ENCODE measurements around the gene MCEMP1. TPM values are rescaled to one million over a fixed set of nuclear protein-coding genes. Genes with fewer than 3 reads are reported as not detected.

Gene MCEMP1
- polyA plus RNA-seq, 1 donor from 2014 or later, result not detected

DNA sequence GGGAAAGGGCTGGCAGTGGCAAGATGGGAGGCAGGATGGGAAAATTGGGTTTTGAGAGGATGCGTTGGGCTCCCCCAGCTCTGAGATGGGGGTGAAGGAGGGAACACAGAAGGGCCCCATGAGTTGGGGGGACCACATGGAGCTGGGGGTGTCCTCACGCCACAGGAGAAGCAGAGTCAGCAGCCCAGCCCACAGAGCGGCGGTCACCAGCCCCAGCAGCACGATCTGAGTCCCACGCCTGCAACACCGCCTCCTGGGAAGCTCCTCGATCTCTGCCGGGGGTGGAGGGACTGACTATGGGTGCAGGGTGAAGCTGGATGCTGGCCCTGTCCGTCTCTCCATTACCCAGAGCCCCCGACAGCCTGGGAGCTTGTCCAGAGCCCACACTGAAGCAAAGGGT is 21.7 kb downstream of the MCEMP1 start:
- no peak overlapping the region for H3K4me3 ChIP-seq (ENCODE audit: low read length)

DNA sequence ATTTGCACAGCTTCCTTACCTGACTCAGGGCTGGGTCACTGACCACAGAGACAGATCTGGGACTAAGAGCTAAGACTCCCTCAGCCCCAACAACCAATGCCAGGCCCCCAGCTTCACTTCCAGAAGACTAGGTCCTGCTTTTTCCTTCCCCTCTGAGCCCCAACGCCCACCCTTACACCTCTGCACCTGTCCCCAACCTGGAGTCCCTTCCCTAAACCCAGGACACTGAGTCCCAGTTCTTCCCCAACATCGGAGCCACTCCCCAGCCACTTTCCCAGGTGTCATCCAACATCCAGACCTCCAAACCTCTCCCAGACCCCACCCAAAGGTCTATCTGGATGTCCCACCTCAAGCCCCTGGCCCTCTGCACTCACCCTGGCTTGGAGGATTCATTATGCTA is 22.1 kb downstream of the MCEMP1 start:
- no peaks in the 10 kb centered on the region for H3K9me2 ChIP-seq (ENCODE audit: insufficient read depth, low read length)
- H3K36me3 ChIP-seq (ENCODE audit: insufficient read depth, low read length), result no peaks in the 10 kb centered on the region
- no peaks in the 10 kb centered on the region for H3K79me2 ChIP-seq (replicated peaks; ENCODE audit: insufficient read depth, low read length)
- H3K9ac ChIP-seq (ENCODE audit: low read length), result no peak overlapping the region
- H3K27me3 ChIP-seq (ENCODE audit: insufficient read depth, low read depth, low read length), result no peaks in the 10 kb centered on the region
- no peaks in the 10 kb centered on the region for H3F3A ChIP-seq (ENCODE audit: insufficient read depth, low read length, poor library complexity, severe bottlenecking)
- H3K27ac ChIP-seq (ENCODE audit: low read length), result no peak overlapping the region
- H3K9me3 ChIP-seq (ENCODE audit: low read length), result no peaks in the 10 kb centered on the region
- H3K4me3 ChIP-seq (ENCODE audit: low read length), result no peak overlapping the region
- TF ChIP-seq, protein P1, sequence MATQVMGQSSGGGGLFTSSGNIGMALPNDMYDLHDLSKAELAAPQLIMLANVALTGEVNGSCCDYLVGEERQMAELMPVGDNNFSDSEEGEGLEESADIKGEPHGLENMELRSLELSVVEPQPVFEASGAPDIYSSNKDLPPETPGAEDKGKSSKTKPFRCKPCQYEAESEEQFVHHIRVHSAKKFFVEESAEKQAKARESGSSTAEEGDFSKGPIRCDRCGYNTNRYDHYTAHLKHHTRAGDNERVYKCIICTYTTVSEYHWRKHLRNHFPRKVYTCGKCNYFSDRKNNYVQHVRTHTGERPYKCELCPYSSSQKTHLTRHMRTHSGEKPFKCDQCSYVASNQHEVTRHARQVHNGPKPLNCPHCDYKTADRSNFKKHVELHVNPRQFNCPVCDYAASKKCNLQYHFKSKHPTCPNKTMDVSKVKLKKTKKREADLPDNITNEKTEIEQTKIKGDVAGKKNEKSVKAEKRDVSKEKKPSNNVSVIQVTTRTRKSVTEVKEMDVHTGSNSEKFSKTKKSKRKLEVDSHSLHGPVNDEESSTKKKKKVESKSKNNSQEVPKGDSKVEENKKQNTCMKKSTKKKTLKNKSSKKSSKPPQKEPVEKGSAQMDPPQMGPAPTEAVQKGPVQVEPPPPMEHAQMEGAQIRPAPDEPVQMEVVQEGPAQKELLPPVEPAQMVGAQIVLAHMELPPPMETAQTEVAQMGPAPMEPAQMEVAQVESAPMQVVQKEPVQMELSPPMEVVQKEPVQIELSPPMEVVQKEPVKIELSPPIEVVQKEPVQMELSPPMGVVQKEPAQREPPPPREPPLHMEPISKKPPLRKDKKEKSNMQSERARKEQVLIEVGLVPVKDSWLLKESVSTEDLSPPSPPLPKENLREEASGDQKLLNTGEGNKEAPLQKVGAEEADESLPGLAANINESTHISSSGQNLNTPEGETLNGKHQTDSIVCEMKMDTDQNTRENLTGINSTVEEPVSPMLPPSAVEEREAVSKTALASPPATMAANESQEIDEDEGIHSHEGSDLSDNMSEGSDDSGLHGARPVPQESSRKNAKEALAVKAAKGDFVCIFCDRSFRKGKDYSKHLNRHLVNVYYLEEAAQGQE (IDR thresholded peaks at IDR 0.05; ENCODE audit: borderline replicate concordance), result no peak
- TF ChIP-seq SMC3 (conservative IDR thresholded peaks at IDR 0.05; ENCODE audit: poor library complexity) (no peak), EP300 (conservative IDR thresholded peaks at IDR 0.05; ENCODE audit: poor library complexity, severe bottlenecking) (no peak)
- H3K4me2 ChIP-seq (ENCODE audit: low read length), result no peak overlapping the region
- H4K20me1 ChIP-seq (ENCODE audit: insufficient read depth), result no peaks in the 10 kb centered on the region
- H2AFZ ChIP-seq (ENCODE audit: low read depth, low read length), result no peak overlapping the region

More for the DNA sequence above, 21.7 kb downstream of the MCEMP1 start:
- no peak overlapping the region for H3K9ac ChIP-seq (ENCODE audit: low read length)
- no peaks in the 10 kb centered on the region for H3K9me3 ChIP-seq (ENCODE audit: low read length)
- H2AFZ ChIP-seq (ENCODE audit: low read depth, low read length), result no peak overlapping the region
- no peaks in the 10 kb centered on the region for H3K9me2 ChIP-seq (ENCODE audit: insufficient read depth, low read length)
- H4K20me1 ChIP-seq (ENCODE audit: insufficient read depth), result no peaks in the 10 kb centered on the region
- no peaks in the 10 kb centered on the region for H3F3A ChIP-seq (ENCODE audit: insufficient read depth, low read length, poor library complexity, severe bottlenecking)
- no peaks in the 10 kb centered on the region for H3K36me3 ChIP-seq (ENCODE audit: insufficient read depth, low read length)
- no peak overlapping the region for H3K4me2 ChIP-seq (ENCODE audit: low read length)
- no peaks in the 10 kb centered on the region for H3K79me2 ChIP-seq (replicated peaks; ENCODE audit: insufficient read depth, low read length)
- TF ChIP-seq SMC3 (conservative IDR thresholded peaks at IDR 0.05; ENCODE audit: poor library complexity), result no peak
- TF ChIP-seq, protein P1 (IDR thresholded peaks at IDR 0.05; ENCODE audit: borderline replicate concordance), result no peak
- no peak for TF ChIP-seq POLR2AphosphoS5 (IDR thresholded peaks at IDR 0.05)
- TF ChIP-seq TAF1 (IDR thresholded peaks at IDR 0.05; ENCODE audit: low read depth), result no peak
- no peak for TF ChIP-seq RAD21 (conservative IDR thresholded peaks at IDR 0.05)
- no peak for TF ChIP-seq EZH2 (IDR thresholded peaks at IDR 0.05; ENCODE audit: borderline replicate concordance, insufficient read depth, low read length, poor library complexity, severe bottlenecking)
- TF ChIP-seq EP300 (conservative IDR thresholded peaks at IDR 0.05; ENCODE audit: poor library complexity, severe bottlenecking), result no peak
- TF ChIP-seq, protein P2, sequence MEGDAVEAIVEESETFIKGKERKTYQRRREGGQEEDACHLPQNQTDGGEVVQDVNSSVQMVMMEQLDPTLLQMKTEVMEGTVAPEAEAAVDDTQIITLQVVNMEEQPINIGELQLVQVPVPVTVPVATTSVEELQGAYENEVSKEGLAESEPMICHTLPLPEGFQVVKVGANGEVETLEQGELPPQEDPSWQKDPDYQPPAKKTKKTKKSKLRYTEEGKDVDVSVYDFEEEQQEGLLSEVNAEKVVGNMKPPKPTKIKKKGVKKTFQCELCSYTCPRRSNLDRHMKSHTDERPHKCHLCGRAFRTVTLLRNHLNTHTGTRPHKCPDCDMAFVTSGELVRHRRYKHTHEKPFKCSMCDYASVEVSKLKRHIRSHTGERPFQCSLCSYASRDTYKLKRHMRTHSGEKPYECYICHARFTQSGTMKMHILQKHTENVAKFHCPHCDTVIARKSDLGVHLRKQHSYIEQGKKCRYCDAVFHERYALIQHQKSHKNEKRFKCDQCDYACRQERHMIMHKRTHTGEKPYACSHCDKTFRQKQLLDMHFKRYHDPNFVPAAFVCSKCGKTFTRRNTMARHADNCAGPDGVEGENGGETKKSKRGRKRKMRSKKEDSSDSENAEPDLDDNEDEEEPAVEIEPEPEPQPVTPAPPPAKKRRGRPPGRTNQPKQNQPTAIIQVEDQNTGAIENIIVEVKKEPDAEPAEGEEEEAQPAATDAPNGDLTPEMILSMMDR (IDR thresholded peaks at IDR 0.05; ENCODE audit: poor library complexity, severe bottlenecking), result no peak
- H3K27ac ChIP-seq (ENCODE audit: low read length), result no peak overlapping the region
- H3K27me3 ChIP-seq (ENCODE audit: insufficient read depth, low read depth, low read length), result no peaks in the 10 kb centered on the region
